Measurements from ENCODE around the gene LSM12. TPM values are rescaled to one million over a fixed set of nuclear protein-coding genes. Genes with fewer than 3 reads are reported as not detected.

Gene LSM12
- total RNA-seq, 1 donor = 59.0 TPM

- peak overlapping the region; percentile 95 for H3K4me2 ChIP-seq (ENCODE audit: insufficient read depth, low read length)
- H3K9me3 ChIP-seq (ENCODE audit: low read depth, low read length) = no peaks in the 10 kb centered on the region
- H3K36me3 ChIP-seq (ENCODE audit: insufficient read depth, low read length) = peaks cover 11% of the 10 kb centered on the region
- H3K27ac ChIP-seq (ENCODE audit: low read depth, low read length) = peak overlapping the region; percentile 71
- no peak for TF ChIP-seq CTCF (IDR thresholded peaks at IDR 0.05; ENCODE audit: extremely low read depth, low read depth, low read length)
- peaks cover 9% of the 10 kb centered on the region for H3K79me2 ChIP-seq (ENCODE audit: insufficient read depth, low read length)
- peaks cover 6% of the 10 kb centered on the region for H3K4me1 ChIP-seq (ENCODE audit: insufficient read depth, low read length)
- no peaks in the 10 kb centered on the region for H3K27me3 ChIP-seq (ENCODE audit: insufficient read depth, low read length)
- DNase-seq (ENCODE audit: insufficient read length, low spot score, missing footprints) = peak; percentile 90
- peak overlapping the region; percentile 85 for H2AFZ ChIP-seq (ENCODE audit: low read length)
- H4K20me1 ChIP-seq (ENCODE audit: insufficient read depth, low read length) = no peaks in the 10 kb centered on the region
- peak overlapping the region; percentile 86 for H3K4me3 ChIP-seq (ENCODE audit: insufficient read depth, low read length)
Observed at GRCh38 chr17:44014133-44014436, 52.4 kb downstream of the LSM12 start.

- H3K4me3 ChIP-seq (ENCODE audit: insufficient read depth, low read length) = no peak overlapping the region
- H3K27ac ChIP-seq (ENCODE audit: low read depth, low read length) = no peak overlapping the region
- TF ChIP-seq CTCF (IDR thresholded peaks at IDR 0.05; ENCODE audit: extremely low read depth, low read depth, low read length) = no peak
- no peaks in the 10 kb centered on the region for H3K27me3 ChIP-seq (ENCODE audit: insufficient read depth, low read length)
- no peak for DNase-seq (ENCODE audit: insufficient read length, low spot score, missing footprints)
- H3K79me2 ChIP-seq (ENCODE audit: insufficient read depth, low read length) = peaks cover 9% of the 10 kb centered on the region
- no peaks in the 10 kb centered on the region for H4K20me1 ChIP-seq (ENCODE audit: insufficient read depth, low read length)
- H3K9me3 ChIP-seq (ENCODE audit: low read depth, low read length) = no peaks in the 10 kb centered on the region
- peaks cover 11% of the 10 kb centered on the region for H3K36me3 ChIP-seq (ENCODE audit: insufficient read depth, low read length)
- H2AFZ ChIP-seq (ENCODE audit: low read length) = no peak overlapping the region
- no peak overlapping the region for H3K4me2 ChIP-seq (ENCODE audit: insufficient read depth, low read length)
- H3K4me1 ChIP-seq (ENCODE audit: insufficient read depth, low read length) = peaks cover 9% of the 10 kb centered on the region
Observed at GRCh38 chr17:44012874-44013273, 53.6 kb downstream of the LSM12 start.

GRCh38 chr17:44012391-44012790 is 54.1 kb downstream of the LSM12 start:
- Histone ChIP-seq H3K4me1 (ENCODE audit: insufficient read depth, low read length) (peaks cover 14% of the 10 kb centered on the region), H3K36me3 (ENCODE audit: insufficient read depth, low read length) (peaks cover 11% of the 10 kb centered on the region), H3K4me3 (ENCODE audit: insufficient read depth, low read length) (no peak overlapping the region), H3K79me2 (ENCODE audit: insufficient read depth, low read length) (peaks cover 9% of the 10 kb centered on the region), H3K4me2 (ENCODE audit: insufficient read depth, low read length) (no peak overlapping the region), H2AFZ (ENCODE audit: low read length) (no peak overlapping the region), H3K27ac (ENCODE audit: low read depth, low read length) (no peak overlapping the region), H4K20me1 (ENCODE audit: insufficient read depth, low read length) (no peaks in the 10 kb centered on the region), H3K9me3 (ENCODE audit: low read depth, low read length) (no peaks in the 10 kb centered on the region), H3K27me3 (ENCODE audit: insufficient read depth, low read length) (no peaks in the 10 kb centered on the region)
- no peak for TF ChIP-seq CTCF (IDR thresholded peaks at IDR 0.05; ENCODE audit: extremely low read depth, low read depth, low read length)
- DNase-seq (ENCODE audit: insufficient read length, low spot score, missing footprints) = peak; percentile 4

GRCh38 chr17:44011876-44012275 is 54.6 kb downstream of the LSM12 start:
- H3K36me3 ChIP-seq (ENCODE audit: insufficient read depth, low read length) = peaks cover 11% of the 10 kb centered on the region
- no peaks in the 10 kb centered on the region for H3K9me3 ChIP-seq (ENCODE audit: low read depth, low read length)
- H3K4me2 ChIP-seq (ENCODE audit: insufficient read depth, low read length) = no peak overlapping the region
- H2AFZ ChIP-seq (ENCODE audit: low read length) = no peak overlapping the region
- no peaks in the 10 kb centered on the region for H3K27me3 ChIP-seq (ENCODE audit: insufficient read depth, low read length)
- H3K79me2 ChIP-seq (ENCODE audit: insufficient read depth, low read length) = peaks cover 9% of the 10 kb centered on the region
- no peak overlapping the region for H3K4me3 ChIP-seq (ENCODE audit: insufficient read depth, low read length)
- H4K20me1 ChIP-seq (ENCODE audit: insufficient read depth, low read length) = no peaks in the 10 kb centered on the region
- TF ChIP-seq CTCF (IDR thresholded peaks at IDR 0.05; ENCODE audit: extremely low read depth, low read depth, low read length) = no peak
- DNase-seq (ENCODE audit: insufficient read length, low spot score, missing footprints) = peak; percentile 23
- peaks cover 18% of the 10 kb centered on the region for H3K4me1 ChIP-seq (ENCODE audit: insufficient read depth, low read length)
- H3K27ac ChIP-seq (ENCODE audit: low read depth, low read length) = no peak overlapping the region
